HEK293T (cell line): ENCODE results near the gene KCNH1.
"Not testable (repeated sequence)": the region's sequence is repeated elsewhere in the genome, so short reads cannot be mapped to it uniquely, and the experiment has no call there.

ENCODE experiments used
- CTCF ChIA-PET: fragments of 350-600 bp; formaldehyde crosslinking; extraction: SDS; loops from one replicate; lab custom pipeline; 2021; ENCODE audit warnings: antibody characterized with exemption, inconsistent platforms; lab: Yijun Ruan, JAX
- POLR2A ChIA-PET: fragments of 350-600 bp; formaldehyde crosslinking; extraction: SDS; loops from one replicate; lab custom pipeline; 2020; ENCODE audit warnings: antibody characterized with exemption, inconsistent platforms; lab: Yijun Ruan, JAX
- DNase-seq: peaks from one replicate; pipeline ENCODE4 v3.0.0; 2012; ENCODE audit warnings: mixed read lengths; ENCODE audit errors: extremely low spot score
- ARNT ChIP-seq: fragments of 450-650 bp; IDR thresholded peaks from 2 replicates; pipeline ENCODE4 v1.6.1; 2017; ENCODE audit warnings: mild to moderate bottlenecking
- BHLHE40 ChIP-seq: fragments of 450-650 bp; IDR thresholded peaks from 2 replicates; pipeline ENCODE4 v1.6.1; 2016; ENCODE audit warnings: mild to moderate bottlenecking, moderate library complexity, borderline replicate concordance
- CTBP1 ChIP-seq: fragments of 450-650 bp; IDR thresholded peaks from 2 replicates; pipeline ENCODE4 v1.6.1; 2016; ENCODE audit warnings: borderline replicate concordance
- ELF4 ChIP-seq: fragments of 450-650 bp; IDR thresholded peaks from 2 replicates; pipeline ENCODE4 v1.6.1; 2017; ENCODE audit warnings: antibody characterized with exemption
- FOXA1 ChIP-seq: fragments of 450-650 bp; IDR thresholded peaks from 2 replicates; pipeline ENCODE4 v1.6.1; 2016; ENCODE audit warnings: mild to moderate bottlenecking
- FOXK2 ChIP-seq: fragments of 450-650 bp; IDR thresholded peaks from 2 replicates; pipeline ENCODE4 v1.6.1; 2016; ENCODE audit warnings: mild to moderate bottlenecking
- FOXM1 ChIP-seq: fragments of 450-650 bp; IDR thresholded peaks from 2 replicates; pipeline ENCODE4 v1.6.1; 2017; ENCODE audit warnings: mild to moderate bottlenecking, borderline replicate concordance
- HDGF ChIP-seq: fragments of 450-650 bp; IDR thresholded peaks from 2 replicates; pipeline ENCODE4 v1.6.1; 2017; ENCODE audit warnings: antibody characterized with exemption, borderline replicate concordance
- L3MBTL2 ChIP-seq: fragments of 450-650 bp; conservative IDR thresholded peaks from 2 replicates; pipeline ENCODE4 v1.6.1; 2016; ENCODE audit warnings: mild to moderate bottlenecking
- LEF1 ChIP-seq: fragments of 450-650 bp; IDR thresholded peaks from 2 replicates; pipeline ENCODE4 v1.6.1; 2017; ENCODE audit warnings: mild to moderate bottlenecking, borderline replicate concordance
- NFRKB ChIP-seq: fragments of 450-650 bp; IDR thresholded peaks from 2 replicates; pipeline ENCODE4 v1.6.1; 2016; ENCODE audit warnings: mild to moderate bottlenecking, moderate library complexity
- PKNOX1 ChIP-seq: fragments of 450-650 bp; IDR thresholded peaks from 2 replicates; pipeline ENCODE4 v1.6.1; 2016
- SP1 ChIP-seq: fragments of 450-650 bp; IDR thresholded peaks from 2 replicates; pipeline ENCODE4 v1.6.1; 2017
- SUZ12 ChIP-seq: fragments of 450-650 bp; IDR thresholded peaks from 2 replicates; pipeline ENCODE4 v1.6.1; 2016; ENCODE audit warnings: mild to moderate bottlenecking
- TARDBP ChIP-seq: fragments of 450-650 bp; IDR thresholded peaks from 2 replicates; pipeline ENCODE4 v1.6.1; 2016
- ZNF384 ChIP-seq: fragments of 450-650 bp; IDR thresholded peaks from 2 replicates; pipeline ENCODE4 v1.6.1; 2016

KCNH1 gene

GRCh38 chr1:210980082-210980481 is 153.9 kb downstream of the KCNH1 start:
- CTCF ChIA-PET = no interaction called here
- POLR2A ChIA-PET = no interaction called here
- DNase-seq = no peak
- TF ChIP-seq NFRKB = no peak
- no peak for TF ChIP-seq SUZ12
- no peak for TF ChIP-seq CTBP1
- no peak for TF ChIP-seq HDGF
- no peak for TF ChIP-seq FOXM1
- TF ChIP-seq ZNF384 = no peak
- TF ChIP-seq PKNOX1 = no peak
- no peak for TF ChIP-seq FOXK2

- TF ChIP-seq CTBP1 (no peak), SUZ12 (no peak), FOXK2 (no peak)
- ChIA-PET CTCF (no interaction called here), POLR2A (no interaction called here)
- no peak for DNase-seq
Observed at GRCh38 chr1:210978974-210979354, 155.0 kb downstream of the KCNH1 start.

GRCh38 chr1:210978316-210978973 is 155.5 kb downstream of the KCNH1 start:
- CTCF ChIA-PET = no interaction called here
- POLR2A ChIA-PET = no interaction called here
- DNase-seq = no peak
- no peak for TF ChIP-seq FOXA1
- no peak for TF ChIP-seq SUZ12
- TF ChIP-seq BHLHE40 = no peak
- no peak for TF ChIP-seq HDGF
- TF ChIP-seq SP1 = no peak
- TF ChIP-seq FOXK2 = no peak
- TF ChIP-seq ELF4 = no peak
- no peak for TF ChIP-seq PKNOX1
- TF ChIP-seq L3MBTL2 = no peak
- TF ChIP-seq ARNT = no peak
- TF ChIP-seq CTBP1 = no peak
- no peak for TF ChIP-seq NFRKB
- no peak for TF ChIP-seq TARDBP
- TF ChIP-seq LEF1 = no peak

- TF ChIP-seq CTBP1 (no peak), FOXA1 (no peak), NFRKB (no peak), FOXK2 (no peak), L3MBTL2 (no peak), HDGF (no peak), PKNOX1 (no peak), ARNT (no peak), BHLHE40 (no peak), LEF1 (no peak), FOXM1 (no peak), ZNF384 (no peak)
- ChIA-PET CTCF (no interaction called here), POLR2A (no interaction called here)
- no peak for DNase-seq
Observed at GRCh38 chr1:210951279-210951678, 182.7 kb downstream of the KCNH1 start.

- TF ChIP-seq PKNOX1 = peak; percentile 43; the same call in 1 of the 2 replicates
- peak; percentile 58 for DNase-seq
- CTCF ChIA-PET = interaction anchor here (0.6 to 1.1 kb wide), 4 partner anchors 15 to 502 kb away, joined by 3 read pairs; no protein-coding TSS in a partner anchor
- POLR2A ChIA-PET = not testable (repeated sequence)
Observed at GRCh38 chr1:210949940-210950546, 183.9 kb downstream of the KCNH1 start.

GRCh38 chr1:210949489-210949888 is 184.5 kb downstream of the KCNH1 start:
- ChIA-PET POLR2A (no interaction called here), CTCF (interaction anchor here (0.9 to 1.1 kb wide), 2 partner anchors 43 to 185 kb away, joined by 3 read pairs; no protein-coding TSS in a partner anchor)
- no peak for TF ChIP-seq ELF4
- TF ChIP-seq LEF1 = no peak
- TF ChIP-seq SUZ12 = no peak
- no peak for TF ChIP-seq ARNT
- no peak for TF ChIP-seq NFRKB
- no peak for TF ChIP-seq L3MBTL2
- TF ChIP-seq HDGF = no peak
- TF ChIP-seq FOXA1 = no peak
- TF ChIP-seq ZNF384 = no peak
- no peak for TF ChIP-seq CTBP1
- TF ChIP-seq TARDBP = no peak
- no peak for TF ChIP-seq PKNOX1
- TF ChIP-seq FOXM1 = no peak
- TF ChIP-seq FOXK2 = no peak
- DNase-seq = no peak
